HepG2 (cell line): Measurements from ENCODE around the gene ZNF605. TPM values are rescaled to one million over a fixed set of nuclear protein-coding genes. Genes with fewer than 3 reads are reported as not detected.
A peak's percentile ranks its signal among the peaks of the same experiment; 100 is the strongest.

Experiments
- KLF16 ChIP-seq, 2 experiments: sonication (generic) in 1 of 2; formaldehyde crosslinking in 1 of 2; IDR thresholded peaks; 2 replicates each; pipeline versions ENCODE4 v1.6.1 to v1.8.0; 2016 to 2023; ENCODE audit warnings: missing genetic modification reagents in 2 of 2, missing compliant biosample characterization in 1 of 2
- MIXL1 ChIP-seq: IDR thresholded peaks from 2 replicates; pipeline ENCODE4 v1.6.1; 2016
- MLX ChIP-seq: IDR thresholded peaks from 2 replicates; pipeline ENCODE4 v1.6.1; 2016
- PAWR ChIP-seq: sonication (generic); formaldehyde crosslinking; IDR thresholded peaks from 2 replicates; pipeline ENCODE4 v1.4.0; 2020; ENCODE audit warnings: missing genetic modification reagents, mild to moderate bottlenecking, borderline replicate concordance
- SIX1 ChIP-seq: sonication (generic); formaldehyde crosslinking; IDR thresholded peaks from 2 replicates; pipeline ENCODE4 v1.4.0; 2020; ENCODE audit warnings: missing genetic modification reagents, borderline replicate concordance
- SKIL ChIP-seq: sonication (generic); formaldehyde crosslinking; IDR thresholded peaks from 2 replicates; pipeline ENCODE4 v1.8.0; 2022; ENCODE audit warnings: missing genetic modification reagents, mild to moderate bottlenecking, moderate library complexity, borderline replicate concordance
- SP2 ChIP-seq: sonication (generic); formaldehyde crosslinking; IDR thresholded peaks from 2 replicates; pipeline ENCODE4 v1.5.1; 2020; ENCODE audit warnings: mild to moderate bottlenecking, missing genetic modification reagents
- TARDBP ChIP-seq: sonication (generic); formaldehyde crosslinking; IDR thresholded peaks from 2 replicates; pipeline ENCODE4 v1.8.0; 2022; ENCODE audit warnings: mild to moderate bottlenecking, missing genetic modification reagents
- TSC22D2 ChIP-seq: sonication (generic); formaldehyde crosslinking; IDR thresholded peaks from 2 replicates; pipeline ENCODE4 v1.5.1; 2020; ENCODE audit warnings: missing genetic modification reagents, mild to moderate bottlenecking, borderline replicate concordance
- ZBTB34 ChIP-seq: sonication (generic); formaldehyde crosslinking; IDR thresholded peaks from 2 replicates; pipeline ENCODE4 v1.8.0; 2022; ENCODE audit warnings: mild to moderate bottlenecking, missing genetic modification reagents
- ZNF205 ChIP-seq: IDR thresholded peaks from 2 replicates; pipeline ENCODE4 v1.6.1; 2018; ENCODE audit warnings: missing biosample characterization, missing genetic modification reagents
- ZNF264 ChIP-seq: sonication (generic); formaldehyde crosslinking; IDR thresholded peaks from 2 replicates; pipeline ENCODE4 v1.4.0; 2020; ENCODE audit warnings: missing genetic modification reagents
- ZNF317 ChIP-seq: sonication (generic); formaldehyde crosslinking; IDR thresholded peaks from 2 replicates; pipeline ENCODE4 v1.5.0; 2020; ENCODE audit warnings: mild to moderate bottlenecking, missing genetic modification reagents
- ZNF329 ChIP-seq: sonication (generic); formaldehyde crosslinking; IDR thresholded peaks from 2 replicates; pipeline ENCODE4 v1.9.0; 2021; ENCODE audit warnings: low read depth, mild to moderate bottlenecking, missing genetic modification reagents
- ZNF644 ChIP-seq: IDR thresholded peaks from 2 replicates; pipeline ENCODE4 v1.6.1; 2016; ENCODE audit warnings: low read depth
- ZNF737 ChIP-seq: sonication (generic); formaldehyde crosslinking; IDR thresholded peaks from 2 replicates; pipeline ENCODE4 v1.5.0; 2020; ENCODE audit warnings: missing genetic modification reagents, mild to moderate bottlenecking, borderline replicate concordance
- ZNF766 ChIP-seq: sonication (generic); formaldehyde crosslinking; IDR thresholded peaks from 2 replicates; pipeline ENCODE4 v1.5.0; 2020; ENCODE audit warnings: missing genetic modification reagents, borderline replicate concordance
- ZSCAN20 ChIP-seq: sonication (generic); formaldehyde crosslinking; IDR thresholded peaks from 2 replicates; pipeline ENCODE4 v1.4.0; 2020; ENCODE audit warnings: missing genetic modification reagents, mild to moderate bottlenecking, borderline replicate concordance
- polyA plus RNA-seq, 8 experiments: library from polyadenylated mRNA; depleted of rRNA in 3 of 8; stranded (reverse) in 7 of 8; unstranded in 1 of 8; fragments of >200 nt; fragmentation: Illumina TruSeq in 4 of 8; extraction: Trizol in 4 of 8; gene quantifications; 2 replicates each; pipeline versions ENCODE4 v1.2.1 to v1.2.3, GENCODE V29; 2011 to 2016; ENCODE audit warnings: low read depth in 4 of 8, missing spikeins in 1 of 8, mixed read lengths in 1 of 8; ENCODE audit not compliant: insufficient read depth in 1 of 8
- total RNA-seq, 5 experiments: library from RNA; depleted of rRNA; stranded (reverse); fragments of >200 nt; fragmentation: Illumina TruSeq; extraction: Trizol; gene quantifications; 2 replicates each; pipeline ENCODE4 v1.2.3, GENCODE V29; 2016; ENCODE audit warnings: low read depth in 1 of 5
- TF ChIP-seq, protein P1 (sequence below): sonication (generic); formaldehyde crosslinking; IDR thresholded peaks from 2 replicates; pipeline ENCODE4 v1.5.1; 2020; ENCODE audit warnings: mild to moderate bottlenecking, missing genetic modification reagents, borderline replicate concordance
- TF ChIP-seq, protein P2 (sequence below): sonication (generic); formaldehyde crosslinking; IDR thresholded peaks from 2 replicates; pipeline ENCODE4 v1.9.0; 2022; ENCODE audit warnings: missing genetic modification reagents, mild to moderate bottlenecking, borderline replicate concordance

ZNF605 gene
- total and polyA plus RNA-seq, 2 of the 13 experiments (the other 11 are each of a cell fraction or from before 2014, with no cell fraction given), result 6.7 to 6.8 TPM

DNA sequence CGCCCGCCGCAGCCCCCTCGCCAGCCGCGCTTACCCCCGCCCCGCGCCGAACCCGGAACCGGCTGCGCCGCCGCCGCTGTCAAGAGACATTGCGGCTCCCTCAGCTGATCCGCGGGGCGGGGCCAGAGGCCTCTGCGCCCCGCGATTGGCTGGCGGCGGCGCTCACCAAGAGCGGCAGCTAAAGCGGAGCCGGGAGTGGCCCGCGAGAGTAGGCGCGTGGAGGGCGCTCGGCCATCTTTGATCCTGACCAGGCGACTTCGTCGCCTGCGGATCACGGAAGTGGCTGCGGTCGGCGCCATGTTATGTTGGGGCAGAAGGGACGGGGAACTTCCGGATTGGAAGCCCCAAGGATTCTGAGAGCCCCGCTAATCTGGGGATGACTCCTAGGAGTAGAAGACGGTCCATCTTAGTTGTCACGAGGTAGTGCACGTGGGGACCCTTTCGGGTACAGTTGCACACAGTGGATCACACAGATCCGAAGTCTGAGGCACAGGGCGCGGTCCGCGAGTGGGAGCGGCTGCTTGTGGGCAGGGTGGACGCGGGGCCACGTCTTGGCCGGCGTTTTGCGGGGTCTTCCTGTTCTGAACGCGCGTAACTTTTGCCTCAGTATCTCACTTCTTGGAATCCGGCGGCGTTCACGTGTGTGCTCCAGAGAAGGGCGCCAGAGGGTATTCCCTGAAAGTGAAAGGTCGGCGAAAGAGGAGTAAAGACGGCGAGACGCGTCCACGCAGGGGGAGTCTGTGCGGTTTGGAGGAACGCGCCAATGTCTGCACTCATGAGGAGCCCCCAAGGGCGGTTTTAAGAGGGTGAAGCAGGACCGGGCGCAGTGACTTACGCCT, 68.4 kb downstream of the ZNF605 start, which contains the start of gene CHFR (continued):
- TF ChIP-seq ZNF205 (CRISPR knock-in tag), result peak; percentile 24; the same call in 1 of the 2 replicates
- TF ChIP-seq TARDBP, result 0 out of 2 replicates have a peak, but pooled peaks have one; percentile 45
- TF ChIP-seq ZBTB34 (CRISPR knock-in tag), result no peak
- no peak for TF ChIP-seq SKIL
- peak; percentile 29; the same call in 1 of the 2 replicates for TF ChIP-seq ZNF317 (CRISPR knock-in tag)
- TF ChIP-seq MIXL1 (CRISPR knock-in tag), result 0 out of 2 replicates have a peak, but pooled peaks have one; percentile 60
- no peak for TF ChIP-seq SIX1
- 0 out of 2 replicates have a peak, but pooled peaks have one; percentile 8 for TF ChIP-seq MLX
- peak; percentile 81; the same call in 1 of the 2 replicates for TF ChIP-seq ZSCAN20 (CRISPR knock-in tag)
- peak; percentile 81 for TF ChIP-seq SP2
- peak; percentile 59; the same call in 1 of the 2 replicates for TF ChIP-seq ZNF737
- TF ChIP-seq ZNF329, result peak; percentile 57; the same call in 1 of the 2 replicates
- peak; percentile 27; the same call in 1 of the 2 replicates for TF ChIP-seq ZNF264 (CRISPR knock-in tag)
- TF ChIP-seq, protein P1, sequence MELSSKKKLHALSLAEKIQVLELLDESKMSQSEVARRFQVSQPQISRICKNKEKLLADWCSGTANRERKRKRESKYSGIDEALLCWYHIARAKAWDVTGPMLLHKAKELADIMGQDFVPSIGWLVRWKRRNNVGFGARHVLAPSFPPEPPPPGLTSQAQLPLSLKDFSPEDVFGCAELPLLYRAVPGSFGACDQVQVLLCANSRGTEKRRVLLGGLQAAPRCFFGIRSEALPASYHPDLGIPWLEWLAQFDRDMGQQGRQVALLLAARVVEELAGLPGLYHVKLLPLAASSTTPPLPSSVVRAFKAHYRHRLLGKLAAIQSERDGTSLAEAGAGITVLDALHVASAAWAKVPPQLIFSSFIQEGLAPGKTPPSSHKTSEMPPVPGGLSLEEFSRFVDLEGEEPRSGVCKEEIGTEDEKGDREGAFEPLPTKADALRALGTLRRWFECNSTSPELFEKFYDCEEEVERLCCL (CRISPR knock-in tag), result 0 out of 2 replicates have a peak, but pooled peaks have one; percentile 56
- TF ChIP-seq, protein P2, sequence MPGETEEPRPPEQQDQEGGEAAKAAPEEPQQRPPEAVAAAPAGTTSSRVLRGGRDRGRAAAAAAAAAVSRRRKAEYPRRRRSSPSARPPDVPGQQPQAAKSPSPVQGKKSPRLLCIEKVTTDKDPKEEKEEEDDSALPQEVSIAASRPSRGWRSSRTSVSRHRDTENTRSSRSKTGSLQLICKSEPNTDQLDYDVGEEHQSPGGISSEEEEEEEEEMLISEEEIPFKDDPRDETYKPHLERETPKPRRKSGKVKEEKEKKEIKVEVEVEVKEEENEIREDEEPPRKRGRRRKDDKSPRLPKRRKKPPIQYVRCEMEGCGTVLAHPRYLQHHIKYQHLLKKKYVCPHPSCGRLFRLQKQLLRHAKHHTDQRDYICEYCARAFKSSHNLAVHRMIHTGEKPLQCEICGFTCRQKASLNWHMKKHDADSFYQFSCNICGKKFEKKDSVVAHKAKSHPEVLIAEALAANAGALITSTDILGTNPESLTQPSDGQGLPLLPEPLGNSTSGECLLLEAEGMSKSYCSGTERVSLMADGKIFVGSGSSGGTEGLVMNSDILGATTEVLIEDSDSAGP (CRISPR knock-in tag), result peak; percentile 73; the same call in 1 of the 2 replicates
- 0 out of 2 replicates have a peak, but pooled peaks have one; percentile 42 for TF ChIP-seq ZNF644 (CRISPR knock-in tag)
- 0 out of 2 replicates have a peak, but pooled peaks have one; percentile 50 for TF ChIP-seq PAWR (CRISPR knock-in tag)
- peak; percentile 34; the same call in 1 of the 2 replicates for TF ChIP-seq ZNF766 (CRISPR knock-in tag)
- TF ChIP-seq KLF16 (CRISPR knock-in tag; IDR thresholded peaks at IDR 0.05), result peak in 1 of 2 experiments; percentile 63; a peak in 1 of 4 replicates
- TF ChIP-seq TSC22D2 (CRISPR knock-in tag), result 0 out of 2 replicates have a peak, but pooled peaks have one; percentile 50
